Smooth muscle cell (in vitro differentiated cells): ENCODE results near the gene LSAMP. TPM values are rescaled to one million over a fixed set of nuclear protein-coding genes. Genes with fewer than 3 reads are reported as not detected.

Source experiments
- DNase-seq: peaks from one replicate; lab custom pipeline; 2025; ENCODE audit not compliant: unreplicated experiment; lab: John Stamatoyannopoulos, UW
- H2AFZ ChIP-seq: fragments of 200-600 bp; sonication (generic); 2 replicates; pipeline ENCODE4 v1.6.0; 2016; ENCODE audit warnings: antibody characterized with exemption, low read depth, mild to moderate bottlenecking
- H3F3A ChIP-seq: fragments of 200-600 bp; sonication (generic); 2 replicates; pipeline ENCODE4 v1.6.0; 2017; ENCODE audit warnings: antibody characterized with exemption, low read depth
- H3K27ac ChIP-seq: fragments of 200-600 bp; sonication (generic); 2 replicates; pipeline ENCODE4 v1.5.1; 2016; ENCODE audit warnings: low read depth, mild to moderate bottlenecking
- H3K27me3 ChIP-seq: fragments of 200-600 bp; sonication (generic); 2 replicates; pipeline ENCODE4 v1.6.1; 2016; ENCODE audit warnings: low read depth, mild to moderate bottlenecking
- H3K36me3 ChIP-seq: fragments of 200-600 bp; sonication (generic); 2 replicates; pipeline ENCODE4 v1.5.1; 2016; ENCODE audit warnings: low read depth
- H3K4me1 ChIP-seq: fragments of 200-600 bp; sonication (generic); 2 replicates; pipeline ENCODE4 v1.5.1; 2016; ENCODE audit warnings: low read depth
- H3K4me2 ChIP-seq: fragments of 200-600 bp; sonication (generic); 2 replicates; pipeline ENCODE4 v1.6.0; 2016; ENCODE audit warnings: mild to moderate bottlenecking
- H3K4me3 ChIP-seq: fragments of 200-600 bp; sonication (generic); 2 replicates; pipeline ENCODE4 v1.5.1; 2016; ENCODE audit warnings: mild to moderate bottlenecking
- H3K79me2 ChIP-seq: fragments of 200-600 bp; sonication (generic); 2 replicates; pipeline ENCODE4 v1.6.0; 2016; ENCODE audit warnings: low read depth, mild to moderate bottlenecking
- H3K9ac ChIP-seq: fragments of 200-600 bp; sonication (generic); 2 replicates; pipeline ENCODE4 v1.6.0; 2016; ENCODE audit warnings: low read depth
- H3K9me3 ChIP-seq: fragments of 200-600 bp; sonication (generic); replicated peaks from 2 replicates; pipeline ENCODE4 v1.5.1; 2016; ENCODE audit warnings: low read depth
- H4K20me1 ChIP-seq: fragments of 200-600 bp; sonication (generic); 2 replicates; pipeline ENCODE4 v1.6.0; 2016; ENCODE audit warnings: low read depth
- CTCF ChIP-seq: fragments of 200-600 bp; sonication (generic); IDR thresholded peaks from 2 replicates; pipeline ENCODE4 v1.5.1; 2017; ENCODE audit warnings: borderline replicate concordance, mild to moderate bottlenecking, antibody characterized with exemption; ENCODE audit not compliant: insufficient read depth, poor library complexity, severe bottlenecking
- WGBS: methylation state at CpG from one replicate; pipeline ENCODE4 v1.1.7; 2016; ENCODE audit warnings: low lambda C conversion rate; 5-methylcytosine and 5-hydroxymethylcytosine counted together
- polyA plus RNA-seq: library from polyadenylated mRNA; unstranded; fragments of >200 nt; fragmentation: Nextera tagmentation; extraction: Ambion mirVana; gene quantifications from 2 replicates; pipeline ENCODE4 v1.2.1, GENCODE V29; 2016
- total RNA-seq: library from RNA; depleted of rRNA; stranded (reverse); fragments of >200 nt; gene quantifications from 2 replicates; pipeline ENCODE4 v1.2.3, GENCODE V29; 2014

The LSAMP gene
- total and polyA plus RNA-seq, 2 experiments from 2014 or later = 11.2 to 13.6 TPM

- WGBS = 59% methylated on average over 5 of the region's 5 CpGs
Measured at GRCh38 chr3:116263842-116264545, 181.3 kb downstream of the LSAMP start.

DNA sequence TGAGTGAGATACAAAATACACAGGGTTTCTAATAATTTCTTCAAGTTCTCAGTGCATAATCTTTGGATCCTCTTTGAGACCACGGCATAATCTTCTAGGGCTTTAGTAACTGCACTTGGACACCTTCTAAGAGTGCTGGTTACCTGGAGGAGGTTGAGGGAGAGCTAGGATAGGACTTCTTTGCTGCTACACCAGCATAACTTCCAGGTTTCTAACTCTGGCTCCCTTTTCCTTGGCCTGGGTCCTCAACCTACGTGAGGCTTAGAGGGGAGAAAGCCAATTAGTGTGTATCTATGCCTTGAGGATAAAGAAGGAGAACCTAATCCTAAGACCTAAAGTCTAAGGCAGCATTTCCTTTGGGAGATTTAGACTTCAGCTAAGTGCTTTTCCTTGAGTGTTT, 184.8 kb downstream of the LSAMP start:
- no peak overlapping the region for H3K4me2 ChIP-seq
- no peaks in the 10 kb centered on the region for H3K79me2 ChIP-seq
- no peak overlapping the region for H3K9ac ChIP-seq
- peaks cover 20% of the 10 kb centered on the region for H3K4me1 ChIP-seq
- 50% methylated on average over 2 of the region's 2 CpGs for WGBS
- H2AFZ ChIP-seq = no peak overlapping the region
- H3K27me3 ChIP-seq = no peaks in the 10 kb centered on the region
- no peaks in the 10 kb centered on the region for H3K9me3 ChIP-seq
- H3F3A ChIP-seq = peaks cover 6% of the 10 kb centered on the region
- no peaks in the 10 kb centered on the region for H3K36me3 ChIP-seq
- H3K27ac ChIP-seq = no peak overlapping the region
- no peak for DNase-seq
- no peak for TF ChIP-seq CTCF
- H3K4me3 ChIP-seq = no peak overlapping the region
- no peaks in the 10 kb centered on the region for H4K20me1 ChIP-seq

More at GRCh38 chr3:116263842-116264545, 181.3 kb downstream of the LSAMP start:
- Histone ChIP-seq H3K36me3 (no peaks in the 10 kb centered on the region), H3K4me2 (peak overlapping the region; percentile 72), H3K79me2 (no peaks in the 10 kb centered on the region), H3K9me3 (no peaks in the 10 kb centered on the region), H3K9ac (no peak overlapping the region), H2AFZ (peak overlapping the region; percentile 34), H3K27me3 (no peaks in the 10 kb centered on the region), H3F3A (peaks cover 6% of the 10 kb centered on the region), H3K4me3 (no peak overlapping the region), H3K4me1 (peaks cover 14% of the 10 kb centered on the region), H4K20me1 (no peaks in the 10 kb centered on the region), H3K27ac (peak overlapping the region; percentile 70)
- no peak for TF ChIP-seq CTCF
- DNase-seq = no peak

GRCh38 chr3:116259984-116260383, 185.3 kb downstream of the LSAMP start:
- Histone ChIP-seq H3K9me3 (no peaks in the 10 kb centered on the region), H3K4me2 (no peak overlapping the region), H3K9ac (no peak overlapping the region), H3K36me3 (no peaks in the 10 kb centered on the region), H3K4me3 (no peak overlapping the region), H4K20me1 (no peaks in the 10 kb centered on the region), H2AFZ (no peak overlapping the region), H3F3A (peaks cover 6% of the 10 kb centered on the region), H3K27me3 (no peaks in the 10 kb centered on the region), H3K79me2 (no peaks in the 10 kb centered on the region), H3K4me1 (peaks cover 18% of the 10 kb centered on the region), H3K27ac (no peak overlapping the region)
- TF ChIP-seq CTCF = no peak
- no peak for DNase-seq
